DLD1 (cell line): ENCODE data around the gene RUSC2.
"Not testable (repeated sequence)": the region's sequence is repeated elsewhere in the genome, so short reads cannot be mapped to it uniquely, and the experiment has no call there.

ENCODE experiments used
- in situ Hi-C: cut with HindIII; loops from 2 replicates; pipeline ENCODE4 v1.10.0; 2017; ENCODE audit warnings: low sequenced_read_pairs

The RUSC2 gene

DNA sequence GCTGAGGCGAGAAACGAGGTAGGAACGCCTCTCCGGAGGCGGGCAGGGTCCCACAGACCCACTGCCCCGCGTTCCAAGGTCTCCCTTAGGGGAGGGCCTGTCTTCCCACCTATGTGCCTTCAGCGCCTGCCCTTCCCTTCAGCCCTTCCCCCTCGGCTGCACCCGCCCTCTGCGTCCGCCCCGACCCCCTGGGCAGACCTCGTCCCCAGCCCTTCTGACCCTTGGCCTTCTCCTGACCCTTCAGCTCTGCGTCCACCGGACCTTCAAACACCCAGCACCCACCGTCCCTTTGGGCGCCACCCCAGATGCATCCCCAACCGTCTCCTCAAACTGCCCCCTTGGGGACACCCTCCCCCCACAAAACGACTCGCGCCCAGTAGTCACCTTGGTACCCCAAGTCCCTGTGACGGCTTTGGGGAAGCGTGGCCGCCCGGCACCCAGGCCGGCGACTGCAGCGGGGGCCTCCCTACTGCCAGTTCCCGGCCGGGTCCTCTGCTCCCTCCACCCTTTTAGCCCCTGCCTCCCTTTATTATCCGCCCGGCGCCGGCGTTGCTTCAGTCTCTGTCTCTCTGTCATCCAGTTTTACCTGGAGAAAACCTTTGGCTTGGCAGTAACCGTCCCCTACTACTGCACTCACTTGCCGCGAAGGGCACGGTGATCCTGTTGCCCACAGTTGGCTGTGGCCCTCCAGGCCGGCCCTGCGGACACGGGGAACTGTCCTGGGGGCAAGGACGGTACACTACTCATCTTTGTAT lies 421 bp downstream of the RUSC2 start:
- in situ Hi-C loops = no loop called here

DNA sequence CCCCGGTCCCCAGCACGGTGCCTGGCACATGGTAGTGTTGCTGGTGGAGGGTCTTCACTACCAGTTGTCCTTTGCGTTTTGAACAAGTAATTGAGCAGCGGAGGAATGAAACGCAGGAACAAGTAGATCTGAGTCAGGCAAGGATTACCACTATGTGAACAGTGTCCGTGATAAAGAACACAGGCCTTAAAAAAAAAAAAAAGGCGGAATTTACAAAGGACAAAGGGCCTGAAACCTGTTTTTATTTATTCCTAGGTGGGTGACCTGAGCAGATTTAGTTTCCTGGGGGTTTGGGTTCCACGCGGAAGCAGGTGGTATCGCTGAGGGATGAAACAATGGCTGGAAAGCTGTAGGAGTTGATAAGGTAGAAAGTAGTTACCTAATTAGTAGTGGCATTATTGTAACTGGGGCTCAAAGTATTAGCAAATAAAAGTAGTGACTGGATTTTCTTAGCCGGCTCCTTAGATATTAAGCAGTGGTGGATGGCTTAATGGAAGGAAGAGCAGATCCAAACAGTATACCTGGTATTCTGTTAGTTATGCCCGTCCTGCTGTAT lies 1.1 kb downstream of the RUSC2 start:
- in situ Hi-C loops = no loop called here

DNA sequence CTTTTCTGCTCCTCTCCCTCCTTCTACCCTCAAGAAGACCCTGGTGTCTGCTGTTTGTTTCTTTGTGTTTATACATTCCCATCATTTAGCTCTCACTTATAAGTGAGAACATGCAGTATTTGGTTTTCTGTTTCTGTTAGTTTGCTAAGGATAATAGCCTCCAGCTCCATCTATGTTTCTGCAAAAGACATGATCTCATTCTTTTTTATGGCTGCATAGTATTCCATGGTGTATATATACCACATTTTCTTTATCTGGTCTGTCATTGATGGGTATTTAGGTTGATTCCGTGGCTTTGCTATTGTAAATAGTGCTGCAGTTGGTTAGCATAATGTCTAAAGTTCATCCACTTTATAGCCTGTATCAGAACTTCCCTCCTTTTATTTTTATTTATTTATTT lies 3.2 kb downstream of the RUSC2 start:
- in situ Hi-C loops = not testable (repeated sequence)

DNA sequence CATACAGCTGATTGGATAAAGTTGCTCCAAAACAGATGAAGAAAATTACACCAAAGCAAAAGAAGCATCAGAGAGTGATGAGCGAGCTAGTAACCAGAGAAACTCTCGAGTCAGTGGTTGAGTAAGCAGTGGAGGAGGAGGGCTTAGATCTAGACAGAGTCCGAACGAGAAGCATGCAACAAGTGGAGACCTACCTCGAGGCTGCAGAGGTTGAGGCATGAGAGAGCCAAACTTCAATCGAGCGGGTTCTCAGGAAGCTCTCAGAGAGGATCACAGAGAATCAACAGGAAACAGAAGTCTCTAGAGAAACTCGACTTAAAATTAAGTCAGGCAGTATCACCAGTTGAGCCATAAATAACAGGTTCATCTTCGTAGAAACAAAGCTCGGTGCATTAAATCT lies 6.1 kb downstream of the RUSC2 start:
- in situ Hi-C loops = no loop called here

DNA sequence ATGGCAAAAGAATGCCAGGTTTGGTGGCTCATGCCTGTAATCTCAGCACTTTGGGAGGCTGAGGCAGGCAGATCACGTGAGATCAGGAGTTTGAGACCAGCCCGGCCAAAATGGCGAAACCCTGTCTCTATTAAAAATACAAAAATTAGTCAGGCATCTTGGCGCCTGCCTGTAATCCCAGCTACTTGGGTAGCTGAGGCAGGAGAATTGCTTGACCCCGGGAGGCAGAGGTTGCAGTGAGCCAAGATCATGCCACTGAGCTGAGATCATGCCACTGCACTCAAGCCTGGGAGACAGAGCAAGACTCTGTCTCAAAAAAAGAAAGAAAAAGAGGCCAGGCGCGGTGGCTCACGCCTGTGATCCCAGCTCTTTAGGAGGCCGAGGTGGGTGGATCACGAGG lies 8.3 kb downstream of the RUSC2 start:
- in situ Hi-C loops = not testable (repeated sequence)

DNA sequence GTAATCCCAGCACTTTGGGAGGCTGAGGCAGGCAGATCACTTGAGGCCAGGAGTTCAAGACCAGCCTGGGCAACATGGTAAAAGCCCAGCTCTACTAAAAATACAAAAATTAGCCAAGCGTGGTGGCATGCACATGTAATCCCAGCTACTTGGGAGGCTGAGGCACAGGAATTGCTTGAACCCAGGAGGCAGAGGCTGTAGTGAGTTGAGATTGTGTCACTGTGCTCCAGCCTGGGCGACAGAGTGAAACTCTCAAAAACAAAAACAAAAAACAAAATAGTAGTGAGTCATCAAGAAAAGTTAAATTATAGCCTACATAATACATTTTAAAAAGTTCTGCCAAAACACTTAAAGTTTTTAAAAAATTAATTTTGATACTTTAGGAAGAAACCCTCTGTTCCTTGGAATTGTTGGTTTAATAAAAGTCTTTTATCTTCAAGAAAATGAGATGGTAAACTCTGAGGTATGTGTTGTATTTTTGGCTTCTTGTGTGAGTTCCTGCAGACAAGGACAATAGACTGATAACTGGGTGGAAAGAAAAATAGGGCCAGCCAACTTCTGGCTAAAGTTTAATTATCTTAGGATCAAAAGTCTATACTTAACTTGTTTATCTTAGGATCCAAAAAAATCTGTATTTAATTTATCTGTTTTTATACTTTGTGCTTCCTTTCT lies 9.3 kb downstream of the RUSC2 start:
- in situ Hi-C loops = no loop called here

DNA sequence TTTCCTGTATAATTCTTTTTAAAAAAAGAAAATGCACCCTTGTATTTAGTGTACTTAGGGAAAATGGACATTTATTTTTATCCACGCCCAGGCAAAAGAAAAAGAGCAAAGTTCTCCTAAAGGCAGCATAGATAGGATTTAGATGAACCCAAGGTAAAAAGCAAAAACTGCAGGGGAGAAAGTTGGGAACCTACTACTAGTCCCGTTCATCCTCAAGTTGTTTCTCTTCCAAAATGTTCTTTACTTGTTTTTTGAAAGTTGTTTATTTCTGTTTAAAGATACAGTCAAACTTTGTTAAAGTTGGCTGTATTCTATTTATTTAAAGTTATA lies 9.8 kb downstream of the RUSC2 start:
- in situ Hi-C loops = no loop called here

DNA sequence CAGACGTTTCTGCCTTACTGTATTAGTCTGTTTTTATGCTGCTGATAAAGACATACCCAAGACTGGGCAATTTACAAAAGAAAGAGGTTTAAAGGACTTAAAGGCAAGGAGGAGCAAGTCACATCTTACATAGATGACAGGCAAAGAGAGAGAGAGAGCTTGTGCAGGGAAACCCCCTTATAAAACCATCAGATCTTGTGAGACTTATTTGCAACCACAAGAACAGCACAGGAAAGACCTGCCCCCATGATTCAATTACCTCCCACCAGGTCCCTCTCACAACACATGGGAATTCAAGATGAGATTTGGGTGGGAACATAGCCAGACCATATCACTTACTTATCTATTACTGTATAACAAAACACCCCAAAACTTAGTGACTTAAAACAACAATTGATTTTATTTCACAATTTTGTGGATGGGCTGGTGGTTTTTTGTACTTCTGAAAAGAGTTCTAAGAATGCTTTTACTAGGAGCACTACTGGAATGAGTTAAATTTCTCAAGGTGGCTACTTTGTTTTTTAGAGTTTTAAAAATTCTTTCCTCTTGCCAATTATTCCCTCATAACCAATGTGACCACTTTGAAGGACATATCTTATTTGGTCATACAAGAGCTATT lies 10.3 kb downstream of the RUSC2 start:
- in situ Hi-C loops = no loop called here

DNA sequence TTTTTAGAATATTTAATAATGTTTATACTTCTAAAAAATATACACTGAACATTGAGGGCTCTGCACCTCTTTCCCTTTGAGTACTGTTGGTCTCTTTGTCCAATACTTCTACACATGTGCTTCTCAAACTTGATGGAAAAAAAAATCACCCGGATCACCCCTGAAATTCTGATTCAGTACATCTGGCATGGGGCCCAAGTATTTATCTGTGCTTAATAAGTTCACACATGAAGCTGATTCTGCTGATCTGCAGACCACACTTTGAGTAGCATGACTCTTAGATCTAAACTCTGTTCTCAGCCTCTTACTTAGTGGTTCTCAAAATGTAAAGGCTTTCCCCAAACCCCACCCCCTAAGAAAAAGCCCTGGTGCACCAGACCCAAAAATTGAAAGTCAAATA lies 12.0 kb downstream of the RUSC2 start:
- in situ Hi-C loops = no loop called here

DNA sequence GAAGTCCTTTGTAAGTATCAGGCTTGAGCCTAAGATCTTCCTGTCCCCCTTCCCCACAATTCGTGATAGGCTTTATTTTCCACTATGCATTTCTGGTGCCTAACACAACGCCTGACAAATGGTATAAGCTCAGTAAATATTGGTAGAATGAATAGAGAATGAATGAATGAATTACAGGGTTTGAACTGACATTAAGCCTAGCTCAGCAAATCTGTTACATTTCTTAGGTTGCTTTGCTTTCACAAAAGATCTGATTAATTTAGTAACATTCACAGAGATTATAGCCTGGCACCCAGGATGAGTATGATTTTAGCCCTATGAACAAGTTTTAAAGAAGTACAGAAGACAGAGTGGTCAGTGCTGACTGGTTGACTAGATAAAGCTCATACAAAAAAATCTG lies 16.4 kb downstream of the RUSC2 start:
- in situ Hi-C loops = no loop called here

DNA sequence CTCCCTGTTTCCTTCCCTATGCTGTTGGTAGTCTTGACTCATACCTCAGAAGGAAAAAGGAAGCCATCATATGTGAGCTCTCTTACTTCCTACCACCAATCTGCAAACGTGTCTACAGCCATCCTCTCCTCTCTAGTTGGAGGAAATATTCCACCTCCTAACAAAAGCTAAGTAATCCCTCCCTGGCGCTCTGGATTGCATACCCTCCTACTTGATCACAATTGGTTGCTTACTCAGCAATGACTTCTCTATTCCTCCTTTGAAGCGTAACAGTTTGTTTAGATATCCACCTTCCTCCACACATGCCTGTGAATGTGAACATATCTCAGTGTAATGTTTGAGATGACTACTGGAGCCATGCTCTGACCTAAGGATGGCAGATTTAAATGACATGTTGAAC lies 18.2 kb downstream of the RUSC2 start:
- in situ Hi-C loops = no loop called here

DNA sequence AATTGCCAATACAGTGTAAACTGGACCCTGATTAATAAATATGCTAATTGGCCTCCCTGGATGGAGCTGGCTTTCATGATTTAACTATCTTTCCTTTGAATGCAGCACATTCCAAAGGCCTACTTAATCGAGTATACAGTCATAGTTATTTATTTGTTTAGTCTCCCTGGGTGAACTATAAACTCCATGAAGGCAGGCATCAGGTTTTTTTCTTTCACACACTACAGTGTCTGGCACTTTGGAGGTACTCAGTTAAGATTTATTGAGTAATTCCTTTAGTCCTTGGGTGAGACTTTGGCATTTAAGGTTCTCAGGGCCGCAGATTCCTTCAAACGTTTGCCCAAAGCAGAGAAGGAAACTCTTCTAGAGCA lies 20.5 kb downstream of the RUSC2 start:
- in situ Hi-C loops = no loop called here

DNA sequence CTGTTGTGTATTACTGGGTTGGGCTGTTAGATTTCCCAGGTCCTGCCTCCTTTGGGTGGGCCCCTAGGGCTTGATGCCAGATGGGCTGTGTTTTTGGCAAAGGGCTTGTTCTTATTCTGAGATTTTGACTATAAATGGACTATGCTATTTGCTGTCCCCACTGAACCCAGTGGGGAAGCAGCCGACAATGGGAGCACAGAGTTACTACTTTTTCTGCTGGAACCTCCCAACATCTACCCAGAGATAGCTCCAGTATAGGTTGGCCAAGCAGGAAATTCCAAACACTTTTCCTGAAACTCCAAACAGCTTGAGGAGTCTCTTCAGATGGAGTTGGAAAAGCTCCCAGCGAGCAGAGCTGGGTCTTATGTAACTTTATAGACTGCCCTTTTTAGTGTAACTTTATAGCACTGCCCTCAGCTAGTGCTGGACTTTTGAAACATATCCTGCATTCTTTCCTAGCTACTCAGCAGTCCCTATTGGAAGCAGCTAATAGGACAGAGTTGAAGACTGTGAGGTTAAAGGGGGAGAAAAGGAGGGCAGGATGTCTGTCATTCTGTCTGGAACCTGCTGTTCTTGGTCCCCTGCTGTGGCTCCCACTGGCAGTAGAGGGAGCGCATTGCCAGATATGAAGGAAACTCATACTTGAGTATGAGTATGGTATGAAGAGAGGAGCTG lies 21.0 kb downstream of the RUSC2 start:
- in situ Hi-C loops = no loop called here

DNA sequence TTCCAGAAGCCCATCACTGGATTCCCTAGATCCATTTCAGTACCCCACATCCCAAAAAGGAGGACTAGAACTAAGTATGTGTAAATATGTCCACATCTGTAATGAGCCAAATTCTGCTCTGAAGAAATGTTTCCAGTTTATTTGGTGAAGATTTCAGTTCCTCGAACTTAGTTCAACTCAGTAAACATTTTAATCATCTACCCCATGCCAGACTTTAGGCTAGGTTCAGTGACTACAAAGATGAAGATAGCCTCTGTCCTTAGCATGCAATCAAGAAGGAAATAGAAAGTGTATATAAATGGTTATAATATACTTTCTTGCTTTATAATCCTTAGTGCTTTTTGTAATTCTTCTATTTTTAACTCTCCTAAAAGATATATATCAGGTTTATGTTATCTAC lies 21.5 kb downstream of the RUSC2 start:
- in situ Hi-C loops = no loop called here

DNA sequence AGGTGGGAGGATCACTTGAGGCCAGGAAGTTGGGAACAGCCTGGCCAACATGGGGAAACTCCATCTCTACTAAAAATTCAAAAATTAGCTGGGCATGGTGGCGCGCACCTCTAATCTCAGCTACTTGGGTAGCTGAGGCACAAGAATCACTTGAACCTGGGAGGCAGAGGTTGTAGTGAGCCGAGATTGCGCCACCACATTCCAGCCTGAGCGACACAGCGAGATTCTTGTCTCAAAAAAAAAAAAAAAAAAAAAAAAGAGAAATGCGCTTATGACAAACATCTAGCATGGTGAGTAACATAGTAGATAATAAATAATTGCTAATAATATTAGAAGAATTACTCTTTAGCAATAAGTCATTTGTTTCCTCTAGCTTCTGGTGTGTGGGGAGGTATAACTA lies 25.9 kb downstream of the RUSC2 start:
- in situ Hi-C loops = no loop called here

DNA sequence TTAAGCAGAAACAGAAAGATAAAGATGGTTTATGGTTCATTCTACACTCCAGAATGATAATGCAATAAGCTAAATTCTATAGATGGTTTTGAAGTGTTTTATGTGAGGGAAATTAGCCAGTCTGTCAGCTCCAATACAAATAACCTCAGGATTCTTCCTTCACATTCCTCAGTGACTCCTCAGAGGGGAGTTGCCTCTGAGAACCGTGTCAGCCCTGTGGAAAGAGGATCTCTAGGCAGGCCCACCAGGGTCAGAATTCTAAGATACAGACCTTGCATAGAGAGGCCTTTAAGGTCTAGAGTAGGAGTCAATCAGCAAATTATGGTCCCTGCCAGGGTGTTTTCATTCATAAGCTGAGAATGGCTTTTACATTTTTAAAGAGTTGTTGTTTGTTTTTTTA lies 26.6 kb downstream of the RUSC2 start:
- in situ Hi-C loops = no loop called here

DNA sequence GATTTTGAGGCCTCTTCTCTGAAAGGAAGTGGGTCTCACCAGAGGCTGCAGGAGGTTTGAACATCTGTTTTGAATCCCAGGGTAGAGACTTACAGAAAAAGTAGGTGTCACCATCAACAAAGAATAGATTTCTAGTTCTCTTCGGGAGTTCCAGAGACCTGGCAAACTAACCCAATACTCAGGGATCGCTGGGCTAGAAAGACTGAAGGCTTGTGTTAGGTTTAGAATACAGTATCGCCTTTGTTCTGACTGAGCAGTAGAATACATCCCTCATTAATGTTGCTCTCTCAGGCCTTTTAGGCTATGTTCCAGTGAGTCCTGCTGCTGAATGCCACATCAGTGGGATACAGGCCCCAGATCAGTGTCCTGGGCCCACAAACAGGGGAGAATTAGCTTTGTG lies 27.2 kb downstream of the RUSC2 start:
- in situ Hi-C loops = no loop called here

DNA sequence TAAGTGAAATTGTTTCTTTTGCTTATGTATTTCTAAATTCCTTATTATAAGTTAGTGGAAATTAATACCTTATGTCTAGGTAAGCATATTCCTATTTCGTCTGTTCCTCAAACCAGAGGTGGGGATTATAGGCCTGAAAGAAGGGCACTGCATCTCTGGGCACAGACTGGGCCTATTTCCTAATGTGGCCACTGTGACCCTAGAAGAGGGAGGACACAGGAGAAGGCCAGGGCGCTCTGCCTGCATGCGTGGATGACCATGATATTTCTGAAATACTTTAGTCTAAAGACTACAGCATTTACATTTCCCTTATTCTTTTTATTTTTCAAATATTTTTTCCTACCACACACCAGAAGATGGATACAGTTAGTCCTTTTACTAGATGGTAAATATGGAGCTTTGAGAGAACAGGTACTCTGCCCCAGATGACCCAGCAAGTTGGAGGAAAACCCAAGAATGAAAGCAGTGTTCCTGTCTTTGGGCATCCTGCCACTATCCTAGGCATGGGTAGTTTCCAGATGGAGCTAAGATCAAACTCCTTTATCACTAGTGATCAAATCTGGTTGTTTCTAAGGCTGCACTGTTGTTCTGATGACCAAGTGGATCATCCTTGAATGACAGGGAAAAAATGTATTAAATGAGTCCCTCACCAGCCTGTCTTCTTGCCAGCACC lies 27.8 kb downstream of the RUSC2 start:
- in situ Hi-C loops = no loop called here

DNA sequence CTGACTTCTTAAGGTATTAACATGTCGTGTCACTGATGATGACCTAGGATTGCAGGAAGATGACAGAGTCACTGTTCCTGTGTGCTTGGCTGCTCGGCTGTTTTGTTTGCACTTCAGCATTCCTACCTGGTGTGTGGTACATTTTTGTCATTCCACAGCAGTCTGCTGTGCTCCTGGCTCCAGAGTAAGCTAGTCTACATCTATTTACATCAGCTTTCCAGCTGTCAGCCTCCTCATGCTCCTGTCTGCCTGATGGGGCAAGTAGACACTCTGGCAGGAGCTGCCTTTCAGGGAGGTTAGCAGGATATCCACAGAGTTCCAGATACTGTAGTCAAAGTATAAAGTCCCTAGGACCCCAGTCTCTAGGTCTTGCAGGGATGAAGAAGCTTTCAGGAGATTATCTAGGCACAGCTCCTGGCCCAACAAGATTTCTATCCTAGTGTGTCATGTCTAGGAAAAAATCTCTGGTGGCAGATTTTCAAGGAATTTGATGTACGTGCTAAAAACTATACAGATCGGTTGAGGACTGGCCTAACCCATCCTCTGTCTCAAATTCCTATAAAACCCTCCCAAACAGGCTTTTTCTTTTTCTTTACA lies 28.4 kb downstream of the RUSC2 start:
- in situ Hi-C loops = no loop called here

DNA sequence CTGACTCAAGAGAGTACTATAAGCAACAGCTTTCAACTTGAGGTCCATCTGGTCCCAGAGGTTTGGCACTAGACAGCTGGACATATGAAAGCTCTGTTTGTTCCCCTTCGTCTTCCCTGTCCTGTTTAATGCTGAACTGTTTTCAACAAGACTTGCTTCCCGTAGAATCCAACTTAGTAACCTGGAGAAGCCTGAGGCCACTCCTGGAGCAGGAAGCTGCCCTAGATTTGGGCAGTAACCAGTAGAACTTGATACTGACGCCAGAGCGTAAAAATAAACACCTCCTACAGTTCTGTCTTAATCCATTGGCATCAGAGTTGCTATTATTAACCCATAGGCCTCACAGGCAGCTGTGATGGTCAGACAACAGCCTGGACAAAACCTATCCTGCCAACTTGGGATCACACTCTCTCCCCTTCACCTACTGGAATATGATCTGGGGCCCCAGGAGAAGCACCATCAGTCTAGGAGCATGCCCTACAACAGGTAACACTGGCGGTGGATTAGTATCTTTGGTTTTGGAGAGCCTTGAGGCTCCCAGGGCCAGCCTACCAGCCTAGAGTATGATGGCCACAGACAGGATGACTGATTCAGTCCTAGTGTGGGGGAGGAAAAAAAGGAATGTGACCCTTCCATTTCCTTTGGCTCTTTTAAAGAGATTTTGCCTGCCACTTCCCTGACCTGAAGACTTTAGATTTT lies 29.2 kb downstream of the RUSC2 start:
- in situ Hi-C loops = no loop called here
